GM19193 (cell line): Measurements from ENCODE around the gene ASIC2.

Source experiments
- POLR2A ChIP-seq: IDR thresholded peaks from 4 replicates; pipeline ENCODE4 v1.6.1; 2011; ENCODE audit not compliant: insufficient read depth, insufficient read length; ENCODE audit errors: extremely low read depth

ASIC2 gene

GRCh38 chr17:33292981-33293867 lies at the start of gene ASIC2:
Gene ASIC2 (minus strand): TSS chr17:33293295.
- TF ChIP-seq POLR2A: no peak

- TF ChIP-seq POLR2A: no peak
These were observed 48.9 kb upstream of the ASIC2 start for GRCh38 chr17:33342025-33342424.

- no peak for TF ChIP-seq POLR2A
These were observed 45.1 kb upstream of the ASIC2 start for GRCh38 chr17:33338242-33338641.

GRCh38 chr17:33335491-33336173 lies 42.5 kb upstream of the ASIC2 start:
- TF ChIP-seq POLR2A: no peak

- TF ChIP-seq POLR2A: no peak
These were observed 41.6 kb upstream of the ASIC2 start for GRCh38 chr17:33334703-33335102.

- no peak for TF ChIP-seq POLR2A
These were observed 37.8 kb upstream of the ASIC2 start for GRCh38 chr17:33330877-33331276.

GRCh38 chr17:33328129-33328528 lies 35.0 kb upstream of the ASIC2 start:
- no peak for TF ChIP-seq POLR2A

GRCh38 chr17:33324736-33325135 lies 31.6 kb upstream of the ASIC2 start:
- no peak for TF ChIP-seq POLR2A

- no peak for TF ChIP-seq POLR2A
These were observed 29.0 kb upstream of the ASIC2 start for GRCh38 chr17:33322063-33322462.

GRCh38 chr17:33318241-33318640 lies 25.1 kb upstream of the ASIC2 start:
- no peak for TF ChIP-seq POLR2A

- no peak for TF ChIP-seq POLR2A
These were observed 23.7 kb upstream of the ASIC2 start for GRCh38 chr17:33316746-33317145.

- TF ChIP-seq POLR2A: no peak
These were observed 17.2 kb upstream of the ASIC2 start for GRCh38 chr17:33310296-33310695.

GRCh38 chr17:33303254-33303653 lies 10.2 kb upstream of the ASIC2 start:
- no peak for TF ChIP-seq POLR2A

- TF ChIP-seq POLR2A: no peak
These were observed 9.3 kb upstream of the ASIC2 start for GRCh38 chr17:33302394-33302793.

GRCh38 chr17:33300241-33300640 lies 7.1 kb upstream of the ASIC2 start:
- no peak for TF ChIP-seq POLR2A

- no peak for TF ChIP-seq POLR2A
These were observed 6.0 kb upstream of the ASIC2 start for GRCh38 chr17:33299115-33299514.
